GM18907 (cell line): ENCODE results near the gene DPH6.

ENCODE experiments used
- ATAC-seq: cut with Tn5 transposase; IDR thresholded peaks from one replicate; pipeline ENCODE4 v1.9.1; 2021; ENCODE audit warnings: mild to moderate bottlenecking, moderate library complexity; ENCODE audit not compliant: unreplicated experiment

The DPH6 gene

GRCh38 chr15:35487417-35487816 lies 58.5 kb downstream of the DPH6 start:
- no peak for ATAC-seq

GRCh38 chr15:35486296-35486695 lies 59.7 kb downstream of the DPH6 start:
- no peak for ATAC-seq

- ATAC-seq, result no peak
Observed at GRCh38 chr15:35485411-35485810, 60.6 kb downstream of the DPH6 start.

GRCh38 chr15:35484231-35484945 lies 61.6 kb downstream of the DPH6 start:
- ATAC-seq, result no peak

GRCh38 chr15:35481992-35482391 lies 64.0 kb downstream of the DPH6 start:
- no peak for ATAC-seq

GRCh38 chr15:35481064-35481463 lies 64.9 kb downstream of the DPH6 start:
- no peak for ATAC-seq

GRCh38 chr15:35479423-35479822 lies 66.5 kb downstream of the DPH6 start:
- ATAC-seq, result no peak

GRCh38 chr15:35477312-35478262 lies 68.4 kb downstream of the DPH6 start:
- no peak for ATAC-seq

GRCh38 chr15:35471024-35471423 lies 74.9 kb downstream of the DPH6 start:
- ATAC-seq, result no peak

- ATAC-seq, result no peak
Observed at GRCh38 chr15:35470441-35470840, 75.5 kb downstream of the DPH6 start.

GRCh38 chr15:35466476-35466875 lies 79.5 kb downstream of the DPH6 start:
- no peak for ATAC-seq

- no peak for ATAC-seq
Observed at GRCh38 chr15:35465783-35466182, 80.2 kb downstream of the DPH6 start.

GRCh38 chr15:35460616-35461015 lies 85.3 kb downstream of the DPH6 start:
- no peak for ATAC-seq

- no peak for ATAC-seq
Observed at GRCh38 chr15:35458176-35458856, 87.6 kb downstream of the DPH6 start.

GRCh38 chr15:35455201-35455600 lies 90.8 kb downstream of the DPH6 start:
- no peak for ATAC-seq

- no peak for ATAC-seq
Observed at GRCh38 chr15:35450492-35450891, 95.5 kb downstream of the DPH6 start.

- ATAC-seq, result no peak
Observed at GRCh38 chr15:35448294-35448693, 97.7 kb downstream of the DPH6 start.

- ATAC-seq, result no peak
Observed at GRCh38 chr15:35445891-35446290, 100.1 kb downstream of the DPH6 start.

- ATAC-seq, result peak; percentile 64
Observed at GRCh38 chr15:35444557-35445204, 101.3 kb downstream of the DPH6 start.

- no peak for ATAC-seq
Observed at GRCh38 chr15:35443376-35443775, 102.6 kb downstream of the DPH6 start.

GRCh38 chr15:35442742-35443141 lies 103.2 kb downstream of the DPH6 start:
- ATAC-seq, result no peak
